HG02938 (cell line): ENCODE data around the gene RPL34.

Experiments used
- ATAC-seq: cut with Tn5 transposase; IDR thresholded peaks from one replicate; pipeline ENCODE4 v1.9.1; 2021; ENCODE audit warnings: mild to moderate bottlenecking, moderate library complexity; ENCODE audit not compliant: unreplicated experiment

Gene RPL34

GRCh38 chr4:108622828-108623227 is 2.5 kb downstream of the RPL34 start:
- no peak for ATAC-seq

- ATAC-seq = no peak
Measured at GRCh38 chr4:108624263-108625056, 4.1 kb downstream of the RPL34 start.

- no peak for ATAC-seq
Measured at GRCh38 chr4:108626056-108626455, 5.7 kb downstream of the RPL34 start.

GRCh38 chr4:108628411-108628810 is 8.0 kb downstream of the RPL34 start:
- no peak for ATAC-seq

- ATAC-seq = no peak
Measured at GRCh38 chr4:108635070-108635655, 14.8 kb downstream of the RPL34 start.

- no peak for ATAC-seq
Measured at GRCh38 chr4:108636246-108636645, 15.9 kb downstream of the RPL34 start.

- ATAC-seq = no peak
Measured at GRCh38 chr4:108637856-108638255, 17.5 kb downstream of the RPL34 start.

GRCh38 chr4:108644237-108644636 is 23.9 kb downstream of the RPL34 start:
- ATAC-seq = no peak

- ATAC-seq = no peak
Measured at GRCh38 chr4:108646706-108647105, 26.3 kb downstream of the RPL34 start.

- peak; percentile 3 for ATAC-seq
Measured at GRCh38 chr4:108649863-108650211, 29.5 kb downstream of the RPL34 start.

GRCh38 chr4:108650212-108651013 is 30.0 kb downstream of the RPL34 start, which contains the start of gene OSTC:
TSS of gene OSTC (plus strand) at chr4:108650599. CDS start at chr4:108650656, 57 bp downstream.
- peak; percentile 91 for ATAC-seq

- ATAC-seq = no peak
Measured at GRCh38 chr4:108651014-108651791, 30.8 kb downstream of the RPL34 start.

GRCh38 chr4:108662629-108663028 is 42.3 kb downstream of the RPL34 start:
- ATAC-seq = no peak

GRCh38 chr4:108674356-108674977 is 54.1 kb downstream of the RPL34 start:
- ATAC-seq = no peak
